ENCODE data around the gene ERRFI1.
A peak's percentile ranks its signal among the peaks of the same experiment; 100 is the strongest.

ERRFI1 gene

GRCh38 chr1:8003438-8004112 lies 22.5 kb downstream of the ERRFI1 start:
- DNase-seq (ENCODE audit: low read depth): no peak

- no peak for DNase-seq (ENCODE audit: low read depth)
These were observed 23.2 kb downstream of the ERRFI1 start for GRCh38 chr1:8002921-8003320.

- DNase-seq (ENCODE audit: low read depth): no peak
These were observed 23.7 kb downstream of the ERRFI1 start for GRCh38 chr1:8002329-8002910.

- no peak for DNase-seq (ENCODE audit: low read depth)
These were observed 30.7 kb downstream of the ERRFI1 start for GRCh38 chr1:7995437-7995836.

- no peak for DNase-seq (ENCODE audit: low read depth)
These were observed 31.3 kb downstream of the ERRFI1 start for GRCh38 chr1:7994827-7995226.

GRCh38 chr1:7993593-7994479 lies 32.3 kb downstream of the ERRFI1 start:
- DNase-seq (ENCODE audit: low read depth): peak; percentile 66

- no peak for DNase-seq (ENCODE audit: low read depth)
These were observed 33.2 kb downstream of the ERRFI1 start for GRCh38 chr1:7992885-7993284.

GRCh38 chr1:7991504-7992440 lies 34.3 kb downstream of the ERRFI1 start:
- no peak for DNase-seq (ENCODE audit: low read depth)

GRCh38 chr1:7989762-7990428 lies 36.2 kb downstream of the ERRFI1 start:
- DNase-seq (ENCODE audit: low read depth): no peak

- no peak for DNase-seq (ENCODE audit: low read depth)
These were observed 37.5 kb downstream of the ERRFI1 start for GRCh38 chr1:7988576-7988975.

GRCh38 chr1:7987528-7987927 lies 38.6 kb downstream of the ERRFI1 start:
- DNase-seq (ENCODE audit: low read depth): no peak

GRCh38 chr1:7985851-7986612 lies 40.1 kb downstream of the ERRFI1 start:
- no peak for DNase-seq (ENCODE audit: low read depth)

- DNase-seq (ENCODE audit: low read depth): no peak
These were observed 41.3 kb downstream of the ERRFI1 start for GRCh38 chr1:7984811-7985210.

GRCh38 chr1:7983086-7983778 lies 42.9 kb downstream of the ERRFI1 start:
- no peak for DNase-seq (ENCODE audit: low read depth)

GRCh38 chr1:7980984-7981383 lies 45.1 kb downstream of the ERRFI1 start:
- DNase-seq (ENCODE audit: low read depth): no peak

- DNase-seq (ENCODE audit: low read depth): peak; percentile 36
These were observed 50.8 kb downstream of the ERRFI1 start for GRCh38 chr1:7975212-7975865.

GRCh38 chr1:7973086-7973485 lies 53.0 kb downstream of the ERRFI1 start:
- DNase-seq (ENCODE audit: low read depth): no peak

GRCh38 chr1:7972285-7972684 lies 53.8 kb downstream of the ERRFI1 start:
- no peak for DNase-seq (ENCODE audit: low read depth)

GRCh38 chr1:7971024-7971423 lies 55.1 kb downstream of the ERRFI1 start:
- DNase-seq (ENCODE audit: low read depth): no peak

Data from HS-5 (cell line).